A549 (cell line): ENCODE results near the gene TPI1. TPM values are rescaled to one million over a fixed set of nuclear protein-coding genes. Genes with fewer than 3 reads are reported as not detected.

ENCODE experiments used
- ATAC-seq, 2 experiments: fragments of 200-7000 bp in 1 of 2; fragments of >200 bp in 1 of 2; cut with Nextera tagmentation in 1 of 2; cut with Tn5 transposase in 1 of 2; 3 replicates each; pipeline versions ENCODE4 v1.8.0 to v1.9.1; 2018 to 2020; ENCODE audit warnings: mild to moderate bottlenecking in 1 of 2, moderate library complexity in 1 of 2
- CTCF ChIA-PET: fragments of 300-600 bp; sonication (Branson Sonifier 250); formaldehyde crosslinking; extraction: SDS; loops from one replicate; lab custom pipeline; 2021; ENCODE audit warnings: antibody characterized with exemption, inconsistent platforms; lab: Yijun Ruan, JAX
- POLR2A ChIA-PET: fragments of 350-600 bp; formaldehyde crosslinking; extraction: SDS; loops from one replicate; lab custom pipeline; 2021; ENCODE audit warnings: antibody characterized with exemption, inconsistent platforms; lab: Yijun Ruan, JAX
- DNase-seq, 2 experiments: peaks; one replicate each; pipeline versions ENCODE4 v3.0.0 to v3.0.0-alpha.2; 2011 to 2016; ENCODE audit warnings: low read depth in 1 of 2, low spot score in 1 of 2
- FAIRE-seq: peaks from 2 replicates; lab custom pipeline; 2011; peaks lifted over from hg19 to GRCh38; lab: Jason Lieb, UNC
- H3K27ac ChIP-seq, 2 experiments: fragments of >200 bp; sonication (Bioruptor Twin); formaldehyde crosslinking; 3 replicates each; pipeline ENCODE4 v1.5.1; 2016 to 2017
- H3K4me1 ChIP-seq: fragments of >200 bp; sonication (Bioruptor Twin); formaldehyde crosslinking; 3 replicates; pipeline ENCODE4 v1.6.1; 2016
- H3K4me2 ChIP-seq: fragments of >200 bp; sonication (Bioruptor Twin); formaldehyde crosslinking; 3 replicates; pipeline ENCODE4 v1.6.1; 2016
- H3K4me3 ChIP-seq: fragments of >200 bp; sonication (Bioruptor Twin); formaldehyde crosslinking; 3 replicates; pipeline ENCODE4 v1.5.1; 2016
- H3K9me3 ChIP-seq: fragments of >200 bp; sonication (Bioruptor Twin); formaldehyde crosslinking; 3 replicates; pipeline ENCODE4 v1.6.1; 2016
- CHD2 ChIP-seq: fragments of 150-350 bp; IDR thresholded peaks from 2 replicates; pipeline ENCODE4 v1.6.1; 2014; ENCODE audit warnings: low read length; ENCODE audit not compliant: partially characterized antibody
- EHMT2 ChIP-seq: fragments of 200-600 bp; sonication (generic); IDR thresholded peaks from 2 replicates; pipeline ENCODE4 v1.6.1; 2016; ENCODE audit warnings: antibody characterized with exemption, low read depth, mild to moderate bottlenecking, moderate library complexity
- FOSB ChIP-seq: fragments of 250-450 bp; sonication (Bioruptor Pico); IDR thresholded peaks from 2 replicates; pipeline ENCODE4 v1.5.0; 2020; ENCODE audit warnings: mild to moderate bottlenecking, moderate library complexity
- HOXA7 ChIP-seq: fragments of 250-450 bp; sonication (Bioruptor Pico); IDR thresholded peaks from 2 replicates; pipeline ENCODE4 v1.5.0; 2020; ENCODE audit warnings: mild to moderate bottlenecking, moderate library complexity
- JUNB ChIP-seq: fragments of >200 bp; sonication (Bioruptor Twin); formaldehyde crosslinking; IDR thresholded peaks from 2 replicates; pipeline ENCODE4 v1.6.1; 2016
- KDM5A ChIP-seq: fragments of 200-600 bp; sonication (generic); IDR thresholded peaks from 2 replicates; pipeline ENCODE4 v1.6.1; 2016; ENCODE audit warnings: antibody characterized with exemption, mild to moderate bottlenecking
- MAZ ChIP-seq: fragments of 150-350 bp; IDR thresholded peaks from 2 replicates; pipeline ENCODE4 v1.6.1; 2014; ENCODE audit warnings: antibody characterized with exemption, low read depth, low read length, borderline replicate concordance
- NPAS2 ChIP-seq: fragments of 250-450 bp; sonication (Bioruptor Pico); IDR thresholded peaks from 2 replicates; pipeline ENCODE4 v1.8.0; 2022; ENCODE audit warnings: mild to moderate bottlenecking, moderate library complexity, borderline replicate concordance
- NR3C1 ChIP-seq: fragments of >200 bp; sonication (Bioruptor Twin); formaldehyde crosslinking; IDR thresholded peaks from 3 replicates; pipeline ENCODE4 v1.6.1; 2017
- POLR2A ChIP-seq: IDR thresholded peaks from 2 replicates; pipeline ENCODE4 v1.6.1; 2012; ENCODE audit warnings: mild to moderate bottlenecking, low read length
- RARB ChIP-seq: fragments of 250-450 bp; sonication (Bioruptor Pico); IDR thresholded peaks from 2 replicates; pipeline ENCODE4 v1.8.0; 2021; ENCODE audit warnings: mild to moderate bottlenecking, moderate library complexity
- RCOR1 ChIP-seq: fragments of 150-350 bp; IDR thresholded peaks from 2 replicates; pipeline ENCODE4 v1.6.1; 2014; ENCODE audit warnings: antibody characterized with exemption, low read length, low read depth
- RFX5 ChIP-seq: fragments of 450-650 bp; IDR thresholded peaks from 2 replicates; pipeline ENCODE4 v1.7.1; 2014; ENCODE audit warnings: antibody characterized with exemption, mild to moderate bottlenecking, moderate library complexity
- RNF2 ChIP-seq: fragments of 200-600 bp; sonication (generic); IDR thresholded peaks from 2 replicates; pipeline ENCODE4 v1.6.1; 2016; ENCODE audit warnings: low read depth, mild to moderate bottlenecking, antibody characterized with exemption, moderate library complexity, borderline replicate concordance
- SMC3 ChIP-seq: fragments of >200 bp; sonication (Bioruptor Twin); formaldehyde crosslinking; IDR thresholded peaks from 3 replicates; pipeline ENCODE4 v1.6.1; 2018; ENCODE audit warnings: inconsistent platforms
- SREBF2 ChIP-seq: fragments of 450-650 bp; IDR thresholded peaks from 2 replicates; pipeline ENCODE4 v1.6.1; 2014; ENCODE audit warnings: mild to moderate bottlenecking, moderate library complexity
- TFCP2L1 ChIP-seq: fragments of 250-450 bp; sonication (Bioruptor Pico); IDR thresholded peaks from 2 replicates; pipeline ENCODE4 v1.5.0; 2021; ENCODE audit warnings: mild to moderate bottlenecking
- TP53 ChIP-seq: fragments of 250-450 bp; sonication (Bioruptor Pico); IDR thresholded peaks from 2 replicates; pipeline ENCODE4 v1.5.0; 2021; ENCODE audit warnings: mild to moderate bottlenecking, moderate library complexity
- ZC3H11A ChIP-seq: fragments of 450-650 bp; IDR thresholded peaks from 2 replicates; pipeline ENCODE4 v1.6.1; 2014; ENCODE audit warnings: antibody characterized with exemption, mild to moderate bottlenecking
- ZNF302 ChIP-seq: fragments of 250-450 bp; sonication (Bioruptor Pico); IDR thresholded peaks from 2 replicates; pipeline ENCODE4 v1.9.0; 2021; ENCODE audit warnings: inconsistent platforms, mild to moderate bottlenecking, moderate library complexity
- WGBS: methylation state at CpG from one replicate; pipeline ENCODE4 v1.1.6; 2017; ENCODE audit errors: missing lambda C conversion rate; 5-methylcytosine and 5-hydroxymethylcytosine counted together
- polyA plus RNA-seq, 4 experiments: library from polyadenylated mRNA; depleted of rRNA in 3 of 4; stranded (reverse); fragments of >200 nt; fragmentation: RNase III in 1 of 4; extraction: RNeasy Plus Mini Kit Qiagen cat#74134 plus additional on column Dnase treatment in 1 of 4; gene quantifications; 2 replicates in 3 of 4; 3 replicates in 1 of 4; pipeline ENCODE4 v1.2.3, GENCODE V29; 2011 to 2017
- TF ChIP-seq, protein P1 (sequence below): fragments of 450-650 bp; IDR thresholded peaks from 2 replicates; pipeline ENCODE4 v1.6.1; 2014; ENCODE audit warnings: antibody characterized with exemption
- TF ChIP-seq, protein P2 (sequence below): fragments of >200 bp; sonication (Bioruptor Twin); formaldehyde crosslinking; IDR thresholded peaks from 3 replicates; pipeline ENCODE4 v1.5.1; 2016
- TF ChIP-seq, protein P3 (sequence below): fragments of 250-450 bp; sonication (Bioruptor Pico); IDR thresholded peaks from 2 replicates; pipeline ENCODE4 v1.5.0; 2020; ENCODE audit warnings: low read depth, mild to moderate bottlenecking, moderate library complexity
- TF ChIP-seq, protein P4 (sequence below): IDR thresholded peaks from 2 replicates; pipeline ENCODE4 v1.6.1; 2012
- TF ChIP-seq, protein P5 (sequence below): fragments of 200-600 bp; sonication (generic); IDR thresholded peaks from 2 replicates; pipeline ENCODE4 v1.6.1; 2016; ENCODE audit warnings: antibody characterized with exemption, mild to moderate bottlenecking, moderate library complexity
- TF ChIP-seq, protein P6 (sequence below): fragments of 150-350 bp; IDR thresholded peaks from 2 replicates; pipeline ENCODE4 v1.6.1; 2014; ENCODE audit warnings: low read depth, mild to moderate bottlenecking, low read length

TPI1 gene
- polyA plus RNA-seq, 2 of the 4 experiments (the other 2 are of a cell fraction) = 1,293 to 1,913 TPM

DNA sequence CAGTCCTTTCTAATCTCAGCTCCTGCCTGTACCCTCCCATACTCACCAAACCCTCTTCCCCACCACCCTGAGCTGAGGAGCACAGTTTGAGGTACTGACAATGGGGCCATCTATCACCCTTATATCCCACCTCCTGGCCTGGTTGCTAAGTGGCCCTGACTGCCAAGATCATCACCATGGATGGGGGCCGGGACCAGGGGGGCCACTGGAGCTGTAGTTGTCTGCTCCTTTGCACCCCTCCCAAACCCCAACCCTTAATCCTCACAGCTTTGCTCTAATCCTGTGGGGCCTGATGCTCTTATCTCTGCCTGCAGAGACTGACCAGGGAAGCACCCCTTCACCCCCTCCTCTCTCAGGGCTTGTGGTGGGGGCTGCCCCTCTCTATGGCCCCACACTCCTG, 27.0 kb upstream of the TPI1 start (continued):
- TF ChIP-seq EHMT2 (no peak), POLR2A (no peak), SMC3 (no peak)

DNA sequence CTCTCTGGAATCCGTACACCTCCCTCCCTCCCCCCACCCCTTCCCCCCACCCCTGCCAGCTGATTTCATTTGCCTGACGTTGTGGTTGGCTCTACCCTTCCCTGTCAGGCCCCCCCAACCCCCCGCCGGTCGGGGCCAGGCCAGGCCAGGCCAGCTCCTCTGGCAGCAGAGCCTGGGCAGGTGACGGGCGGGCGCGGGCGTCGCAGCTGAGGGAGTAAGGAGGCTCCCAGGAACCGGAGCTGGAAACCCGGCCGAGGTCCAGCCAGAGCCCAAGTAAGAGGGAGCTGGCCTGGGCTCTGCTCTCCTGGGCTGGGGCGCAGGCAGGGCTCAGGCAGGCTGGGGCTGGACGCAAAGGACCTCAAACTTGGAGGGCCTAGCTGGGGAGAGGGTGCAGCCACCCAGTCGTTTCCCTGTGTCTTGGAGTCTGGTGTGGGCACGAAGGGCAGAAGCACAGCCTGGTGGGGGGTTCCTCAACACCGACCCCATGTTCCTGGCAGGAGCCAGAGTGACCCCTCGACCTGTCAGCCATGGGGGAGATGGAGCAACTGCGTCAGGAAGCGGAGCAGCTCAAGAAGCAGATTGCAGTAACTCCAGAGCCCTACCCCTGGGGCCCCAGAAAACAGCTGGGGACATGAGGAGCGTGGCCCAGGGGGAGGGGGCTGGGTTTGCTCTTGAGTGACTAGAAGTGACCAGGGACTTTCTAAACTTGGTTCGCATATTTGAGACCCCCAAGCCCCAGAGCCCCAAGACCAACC, 26.4 kb upstream of the TPI1 start, which contains the start of gene GNB3:
Gene GNB3, plus strand, starts transcription at position 165 of the 755 bp plus-strand sequence. Its CDS starts 363 bp downstream, at position 528.
- FAIRE-seq (no peak), ATAC-seq (no peak), DNase-seq (no peak)
- Histone ChIP-seq H3K9me3 (no peaks in the 10 kb centered on the region), H3K4me1 (no peaks in the 10 kb centered on the region), H3K4me3 (no peak within 1 kb of the TSS), H3K4me2 (no peak within 1 kb of the TSS), H3K27ac (no peak within 1 kb of the TSS)
- 83% methylated on average over 20 of the region's 24 CpGs for whole genome bisulfite sequencing
- ChIA-PET CTCF (interaction anchor here (0.9 to 29.8 kb wide), 5 partner anchors 9 to 418 kb away, joined by 3 to 306 read pairs (median 56); partner anchors contain the start of genes MLF2 and P3H3), POLR2A (interaction anchor here (1.5 kb wide), 1 partner anchor 27 kb away, joined by 4 read pairs; the partner anchor contains the start of gene TPI1)
- TF ChIP-seq ZC3H11A (no peak), NR3C1 (no peak), KDM5A (no peak), FOSB (CRISPR knock-in tag) (no peak), RARB (CRISPR knock-in tag) (no peak), TFCP2L1 (CRISPR knock-in tag) (no peak), RFX5 (no peak), SREBF2 (no peak), MAZ (no peak), EHMT2 (no peak), HOXA7 (no peak), ZNF302 (CRISPR knock-in tag) (no peak)
- TF ChIP-seq, protein P1, sequence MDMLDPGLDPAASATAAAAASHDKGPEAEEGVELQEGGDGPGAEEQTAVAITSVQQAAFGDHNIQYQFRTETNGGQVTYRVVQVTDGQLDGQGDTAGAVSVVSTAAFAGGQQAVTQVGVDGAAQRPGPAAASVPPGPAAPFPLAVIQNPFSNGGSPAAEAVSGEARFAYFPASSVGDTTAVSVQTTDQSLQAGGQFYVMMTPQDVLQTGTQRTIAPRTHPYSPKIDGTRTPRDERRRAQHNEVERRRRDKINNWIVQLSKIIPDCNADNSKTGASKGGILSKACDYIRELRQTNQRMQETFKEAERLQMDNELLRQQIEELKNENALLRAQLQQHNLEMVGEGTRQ = no peak
- TF ChIP-seq, protein P2, sequence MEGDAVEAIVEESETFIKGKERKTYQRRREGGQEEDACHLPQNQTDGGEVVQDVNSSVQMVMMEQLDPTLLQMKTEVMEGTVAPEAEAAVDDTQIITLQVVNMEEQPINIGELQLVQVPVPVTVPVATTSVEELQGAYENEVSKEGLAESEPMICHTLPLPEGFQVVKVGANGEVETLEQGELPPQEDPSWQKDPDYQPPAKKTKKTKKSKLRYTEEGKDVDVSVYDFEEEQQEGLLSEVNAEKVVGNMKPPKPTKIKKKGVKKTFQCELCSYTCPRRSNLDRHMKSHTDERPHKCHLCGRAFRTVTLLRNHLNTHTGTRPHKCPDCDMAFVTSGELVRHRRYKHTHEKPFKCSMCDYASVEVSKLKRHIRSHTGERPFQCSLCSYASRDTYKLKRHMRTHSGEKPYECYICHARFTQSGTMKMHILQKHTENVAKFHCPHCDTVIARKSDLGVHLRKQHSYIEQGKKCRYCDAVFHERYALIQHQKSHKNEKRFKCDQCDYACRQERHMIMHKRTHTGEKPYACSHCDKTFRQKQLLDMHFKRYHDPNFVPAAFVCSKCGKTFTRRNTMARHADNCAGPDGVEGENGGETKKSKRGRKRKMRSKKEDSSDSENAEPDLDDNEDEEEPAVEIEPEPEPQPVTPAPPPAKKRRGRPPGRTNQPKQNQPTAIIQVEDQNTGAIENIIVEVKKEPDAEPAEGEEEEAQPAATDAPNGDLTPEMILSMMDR = no peak

DNA sequence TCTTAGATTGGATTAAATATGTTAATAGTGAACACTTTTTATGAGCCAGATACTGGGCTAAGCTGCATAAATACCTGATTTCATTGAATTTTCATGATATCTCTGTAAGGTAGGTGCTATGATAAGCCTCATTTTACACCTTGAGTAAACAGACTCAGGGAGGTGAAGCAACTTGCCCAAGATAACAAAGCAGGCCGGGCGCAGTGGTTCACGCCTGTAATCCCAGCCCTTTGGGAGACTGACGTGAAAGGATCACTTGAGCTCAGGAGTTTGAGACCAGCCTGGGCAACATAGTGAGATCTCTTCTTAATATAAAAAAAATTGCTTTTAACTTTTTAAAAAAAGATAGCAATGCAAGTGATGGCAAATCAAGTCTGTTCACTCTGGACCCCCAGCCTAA, 25.3 kb upstream of the TPI1 start:
- FAIRE-seq (no peak), DNase-seq (no peak), ATAC-seq (no peak)
- WGBS = 95% methylated on average over 4 of the region's 4 CpGs
- H3K4me1 ChIP-seq = no peaks in the 10 kb centered on the region
- H3K4me2 ChIP-seq = no peak overlapping the region
- ChIA-PET CTCF (interaction anchor here (0.6 to 29.8 kb wide), 6 partner anchors 10 to 190 kb away, joined by 3 to 306 read pairs (median 31); partner anchors contain the start of genes MLF2 and P3H3), POLR2A (interaction anchor here (2.0 kb wide), 1 partner anchor 10 kb away, joined by 9 read pairs; the partner anchor contains the start of genes CDCA3 and USP5)
- H3K4me3 ChIP-seq = no peak overlapping the region
- no peak overlapping the region for H3K27ac ChIP-seq
- H3K9me3 ChIP-seq = no peaks in the 10 kb centered on the region
- TF ChIP-seq TFCP2L1 (CRISPR knock-in tag) (no peak), TP53 (CRISPR knock-in tag) (no peak), RCOR1 (no peak), NPAS2 (CRISPR knock-in tag) (no peak), HOXA7 (no peak), SREBF2 (no peak), RNF2 (no peak), JUNB (no peak), CHD2 (no peak)
- TF ChIP-seq, protein P3, sequence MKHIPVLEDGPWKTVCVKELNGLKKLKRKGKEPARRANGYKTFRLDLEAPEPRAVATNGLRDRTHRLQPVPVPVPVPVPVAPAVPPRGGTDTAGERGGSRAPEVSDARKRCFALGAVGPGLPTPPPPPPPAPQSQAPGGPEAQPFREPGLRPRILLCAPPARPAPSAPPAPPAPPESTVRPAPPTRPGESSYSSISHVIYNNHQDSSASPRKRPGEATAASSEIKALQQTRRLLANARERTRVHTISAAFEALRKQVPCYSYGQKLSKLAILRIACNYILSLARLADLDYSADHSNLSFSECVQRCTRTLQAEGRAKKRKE (CRISPR knock-in tag) = no peak
- TF ChIP-seq, protein P4, sequence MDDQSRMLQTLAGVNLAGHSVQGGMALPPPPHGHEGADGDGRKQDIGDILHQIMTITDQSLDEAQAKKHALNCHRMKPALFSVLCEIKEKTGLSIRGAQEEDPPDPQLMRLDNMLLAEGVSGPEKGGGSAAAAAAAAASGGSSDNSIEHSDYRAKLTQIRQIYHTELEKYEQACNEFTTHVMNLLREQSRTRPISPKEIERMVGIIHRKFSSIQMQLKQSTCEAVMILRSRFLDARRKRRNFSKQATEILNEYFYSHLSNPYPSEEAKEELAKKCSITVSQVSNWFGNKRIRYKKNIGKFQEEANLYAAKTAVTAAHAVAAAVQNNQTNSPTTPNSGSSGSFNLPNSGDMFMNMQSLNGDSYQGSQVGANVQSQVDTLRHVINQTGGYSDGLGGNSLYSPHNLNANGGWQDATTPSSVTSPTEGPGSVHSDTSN = no peak
- TF ChIP-seq, protein P5, sequence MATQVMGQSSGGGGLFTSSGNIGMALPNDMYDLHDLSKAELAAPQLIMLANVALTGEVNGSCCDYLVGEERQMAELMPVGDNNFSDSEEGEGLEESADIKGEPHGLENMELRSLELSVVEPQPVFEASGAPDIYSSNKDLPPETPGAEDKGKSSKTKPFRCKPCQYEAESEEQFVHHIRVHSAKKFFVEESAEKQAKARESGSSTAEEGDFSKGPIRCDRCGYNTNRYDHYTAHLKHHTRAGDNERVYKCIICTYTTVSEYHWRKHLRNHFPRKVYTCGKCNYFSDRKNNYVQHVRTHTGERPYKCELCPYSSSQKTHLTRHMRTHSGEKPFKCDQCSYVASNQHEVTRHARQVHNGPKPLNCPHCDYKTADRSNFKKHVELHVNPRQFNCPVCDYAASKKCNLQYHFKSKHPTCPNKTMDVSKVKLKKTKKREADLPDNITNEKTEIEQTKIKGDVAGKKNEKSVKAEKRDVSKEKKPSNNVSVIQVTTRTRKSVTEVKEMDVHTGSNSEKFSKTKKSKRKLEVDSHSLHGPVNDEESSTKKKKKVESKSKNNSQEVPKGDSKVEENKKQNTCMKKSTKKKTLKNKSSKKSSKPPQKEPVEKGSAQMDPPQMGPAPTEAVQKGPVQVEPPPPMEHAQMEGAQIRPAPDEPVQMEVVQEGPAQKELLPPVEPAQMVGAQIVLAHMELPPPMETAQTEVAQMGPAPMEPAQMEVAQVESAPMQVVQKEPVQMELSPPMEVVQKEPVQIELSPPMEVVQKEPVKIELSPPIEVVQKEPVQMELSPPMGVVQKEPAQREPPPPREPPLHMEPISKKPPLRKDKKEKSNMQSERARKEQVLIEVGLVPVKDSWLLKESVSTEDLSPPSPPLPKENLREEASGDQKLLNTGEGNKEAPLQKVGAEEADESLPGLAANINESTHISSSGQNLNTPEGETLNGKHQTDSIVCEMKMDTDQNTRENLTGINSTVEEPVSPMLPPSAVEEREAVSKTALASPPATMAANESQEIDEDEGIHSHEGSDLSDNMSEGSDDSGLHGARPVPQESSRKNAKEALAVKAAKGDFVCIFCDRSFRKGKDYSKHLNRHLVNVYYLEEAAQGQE = no peak
- TF ChIP-seq, protein P6, sequence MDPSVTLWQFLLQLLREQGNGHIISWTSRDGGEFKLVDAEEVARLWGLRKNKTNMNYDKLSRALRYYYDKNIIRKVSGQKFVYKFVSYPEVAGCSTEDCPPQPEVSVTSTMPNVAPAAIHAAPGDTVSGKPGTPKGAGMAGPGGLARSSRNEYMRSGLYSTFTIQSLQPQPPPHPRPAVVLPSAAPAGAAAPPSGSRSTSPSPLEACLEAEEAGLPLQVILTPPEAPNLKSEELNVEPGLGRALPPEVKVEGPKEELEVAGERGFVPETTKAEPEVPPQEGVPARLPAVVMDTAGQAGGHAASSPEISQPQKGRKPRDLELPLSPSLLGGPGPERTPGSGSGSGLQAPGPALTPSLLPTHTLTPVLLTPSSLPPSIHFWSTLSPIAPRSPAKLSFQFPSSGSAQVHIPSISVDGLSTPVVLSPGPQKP = no peak
